ENCODE results near the gene SGK2. TPM values are rescaled to one million over a fixed set of nuclear protein-coding genes. Genes with fewer than 3 reads are reported as not detected.

The SGK2 gene
- total and polyA plus RNA-seq, 2 experiments from 2014 or later, result 0.42 TPM; not detected in 1

- no peak for TF ChIP-seq ZNF462 (CRISPR knock-in tag; IDR thresholded peaks at IDR 0.05)
- no peak for TF ChIP-seq ZNF331 (CRISPR knock-in tag; IDR thresholded peaks at IDR 0.05; ENCODE audit: low read depth)
- TF ChIP-seq REST (IDR thresholded peaks at IDR 0.05; ENCODE audit: unreplicated experiment), result no peak
- TF ChIP-seq CREB1 (CRISPR knock-in tag; IDR thresholded peaks at IDR 0.05; ENCODE audit: low read depth), result no peak
- TF ChIP-seq JUNB (IDR thresholded peaks at IDR 0.05; ENCODE audit: unreplicated experiment), result no peak
- TF ChIP-seq NANOG (IDR thresholded peaks at IDR 0.05; ENCODE audit: borderline replicate concordance), result no peak
- TF ChIP-seq STAT1 (IDR thresholded peaks at IDR 0.05; ENCODE audit: unreplicated experiment), result no peak
These were observed 23.3 kb upstream of the SGK2 start (continued) for GRCh38 chr20:43535370-43536004.

Data from GM23338 (cell line).